Fibroblast of mammary gland (primary cell): ENCODE results near the gene LSM7.

Source experiments
- DNase-seq: peaks from one replicate; pipeline ENCODE4 v3.0.0-alpha.2; 2010; ENCODE audit warnings: low read depth
- H3K4me3 ChIP-seq: 2 replicates; pipeline ENCODE4 v1.5.1; 2011; ENCODE audit warnings: low read depth, mild to moderate bottlenecking, low read length, moderate library complexity; ENCODE audit not compliant: control insufficient read depth
- TF ChIP-seq, protein P1 (sequence below): conservative IDR thresholded peaks from 2 replicates; pipeline ENCODE4 v1.5.1; 2011; ENCODE audit warnings: low read depth, low read length, inconsistent platforms; ENCODE audit not compliant: control insufficient read depth, insufficient read depth

LSM7 gene

DNA sequence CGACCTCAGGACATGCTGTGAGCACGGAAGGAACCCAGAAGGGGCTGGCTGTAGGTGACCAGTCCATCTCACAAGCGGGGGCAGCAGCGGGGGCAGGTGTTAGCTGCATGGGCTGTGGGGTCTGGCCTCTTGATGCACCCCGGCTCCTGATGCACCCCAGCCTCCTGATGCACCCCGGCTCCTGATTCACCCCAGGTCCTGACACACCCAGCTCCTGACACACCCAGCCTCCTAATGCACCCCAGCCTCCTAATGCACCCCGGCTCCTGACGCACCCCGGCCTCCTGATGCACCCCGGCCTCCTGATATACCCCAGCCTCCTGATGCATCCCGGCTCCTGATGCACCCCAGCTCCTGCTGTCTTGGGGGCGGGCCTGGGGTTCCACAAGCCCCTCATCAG is 7.4 kb downstream of the LSM7 start:
- DNase-seq: no peak
- H3K4me3 ChIP-seq: no peak overlapping the region
- TF ChIP-seq, protein P1, sequence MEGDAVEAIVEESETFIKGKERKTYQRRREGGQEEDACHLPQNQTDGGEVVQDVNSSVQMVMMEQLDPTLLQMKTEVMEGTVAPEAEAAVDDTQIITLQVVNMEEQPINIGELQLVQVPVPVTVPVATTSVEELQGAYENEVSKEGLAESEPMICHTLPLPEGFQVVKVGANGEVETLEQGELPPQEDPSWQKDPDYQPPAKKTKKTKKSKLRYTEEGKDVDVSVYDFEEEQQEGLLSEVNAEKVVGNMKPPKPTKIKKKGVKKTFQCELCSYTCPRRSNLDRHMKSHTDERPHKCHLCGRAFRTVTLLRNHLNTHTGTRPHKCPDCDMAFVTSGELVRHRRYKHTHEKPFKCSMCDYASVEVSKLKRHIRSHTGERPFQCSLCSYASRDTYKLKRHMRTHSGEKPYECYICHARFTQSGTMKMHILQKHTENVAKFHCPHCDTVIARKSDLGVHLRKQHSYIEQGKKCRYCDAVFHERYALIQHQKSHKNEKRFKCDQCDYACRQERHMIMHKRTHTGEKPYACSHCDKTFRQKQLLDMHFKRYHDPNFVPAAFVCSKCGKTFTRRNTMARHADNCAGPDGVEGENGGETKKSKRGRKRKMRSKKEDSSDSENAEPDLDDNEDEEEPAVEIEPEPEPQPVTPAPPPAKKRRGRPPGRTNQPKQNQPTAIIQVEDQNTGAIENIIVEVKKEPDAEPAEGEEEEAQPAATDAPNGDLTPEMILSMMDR: no peak

DNA sequence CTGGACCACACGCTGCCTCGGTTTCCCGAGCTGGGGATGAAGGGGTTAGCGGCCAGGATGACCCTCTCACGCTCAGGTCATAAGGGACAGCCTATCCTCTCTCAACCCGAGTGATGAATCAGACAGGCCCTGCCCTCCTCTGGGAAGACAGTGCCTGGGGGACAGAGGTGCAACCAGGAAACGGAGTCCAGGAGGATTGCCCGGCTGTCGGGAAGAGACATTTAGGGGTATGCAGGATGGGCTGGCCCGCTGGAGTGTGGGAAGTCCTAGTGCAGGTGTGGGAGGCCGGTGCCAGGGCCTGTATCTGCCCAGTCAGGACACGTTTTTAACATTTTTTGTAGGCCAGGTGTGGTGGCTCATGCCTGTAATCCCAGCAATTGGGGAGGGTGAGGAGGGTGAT is 8.3 kb downstream of the LSM7 start:
- DNase-seq: no peak
- H3K4me3 ChIP-seq: no peak overlapping the region
- TF ChIP-seq, protein P1: no peak

DNA sequence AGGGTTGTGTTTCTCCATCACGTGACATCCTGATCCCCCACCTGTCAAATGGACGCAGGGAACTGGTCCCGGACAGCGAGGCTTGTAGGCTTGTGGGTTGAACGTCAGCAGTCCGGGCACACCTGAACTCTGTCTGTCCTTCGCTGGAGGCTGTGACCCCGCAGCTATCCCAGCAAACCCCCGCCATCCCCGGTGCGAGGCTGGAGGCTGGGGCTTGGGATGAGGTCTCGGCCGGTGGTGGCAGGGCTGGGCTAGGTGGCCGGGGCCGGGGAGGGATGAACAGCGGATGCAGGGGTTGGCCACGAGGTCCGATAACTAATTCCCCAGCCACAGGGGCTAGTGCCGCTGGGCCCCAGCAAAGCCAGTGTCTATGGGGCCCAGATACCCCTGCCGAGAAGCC is 8.8 kb downstream of the LSM7 start:
- no peak for DNase-seq
- H3K4me3 ChIP-seq: no peak overlapping the region
- TF ChIP-seq, protein P1: no peak

DNA sequence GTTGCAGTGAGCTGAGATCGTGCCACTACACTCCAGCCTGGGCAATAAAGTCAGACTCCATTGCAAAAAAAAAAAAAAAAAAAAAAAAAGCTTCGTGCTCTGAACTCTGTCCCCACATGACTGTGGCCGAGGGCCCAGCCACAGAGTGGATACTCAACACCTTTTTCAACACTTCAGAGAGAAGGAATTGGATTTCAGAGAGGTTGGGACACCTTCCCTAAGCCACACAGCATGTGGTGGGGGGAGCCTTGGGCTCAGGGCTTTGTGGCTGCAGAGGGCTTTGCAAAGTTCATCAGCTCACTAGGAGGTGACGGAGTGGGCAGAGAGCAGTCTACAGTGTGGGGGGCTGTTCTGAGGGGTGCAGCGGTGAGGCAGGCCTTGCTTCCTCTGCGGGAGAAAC is 9.5 kb downstream of the LSM7 start:
- no peak for DNase-seq
- TF ChIP-seq, protein P1: no peak
- H3K4me3 ChIP-seq: no peak overlapping the region

DNA sequence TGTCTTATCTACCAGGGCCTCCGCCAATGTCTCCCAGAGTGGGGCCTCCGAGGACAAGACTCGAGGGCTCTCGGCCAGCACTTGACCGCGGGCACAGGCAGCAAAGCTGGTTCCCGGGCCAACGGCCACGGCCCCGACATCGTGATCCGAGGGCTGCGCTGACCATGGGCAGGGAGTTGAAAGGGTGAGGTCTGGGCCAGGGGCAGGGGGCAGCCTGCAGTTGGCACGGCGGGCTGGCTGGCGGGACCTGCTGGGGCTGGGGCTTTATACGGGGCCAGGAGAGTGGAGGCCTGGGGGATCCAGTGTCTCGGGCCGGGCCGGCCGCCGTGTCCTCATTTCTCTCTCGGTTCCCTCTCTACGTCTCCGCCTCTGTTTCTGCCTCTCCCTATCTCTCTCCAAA is 10.6 kb downstream of the LSM7 start:
- TF ChIP-seq, protein P1: no peak
- no peak overlapping the region for H3K4me3 ChIP-seq
- DNase-seq: no peak

DNA sequence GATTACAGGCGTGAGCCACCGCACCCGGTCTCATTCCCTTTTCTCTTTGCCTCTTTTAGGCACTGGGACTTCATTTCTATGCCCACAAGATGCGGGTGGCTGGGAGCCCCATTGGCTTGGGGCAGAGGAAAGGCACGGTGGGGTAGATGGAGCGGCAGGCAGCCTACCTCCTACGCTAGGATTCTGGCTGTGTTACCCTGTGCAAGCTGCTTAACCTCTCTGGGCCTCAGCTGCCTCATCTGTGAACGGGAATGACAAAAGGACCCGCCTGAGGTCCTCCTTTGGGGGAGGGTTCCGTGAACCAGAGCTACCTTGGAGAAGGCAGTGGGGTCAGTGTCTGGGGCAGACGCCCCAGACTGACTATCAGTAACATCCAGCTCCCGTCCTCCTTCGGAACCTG is 11.1 kb downstream of the LSM7 start:
- no peak overlapping the region for H3K4me3 ChIP-seq
- TF ChIP-seq, protein P1: no peak
- no peak for DNase-seq

DNA sequence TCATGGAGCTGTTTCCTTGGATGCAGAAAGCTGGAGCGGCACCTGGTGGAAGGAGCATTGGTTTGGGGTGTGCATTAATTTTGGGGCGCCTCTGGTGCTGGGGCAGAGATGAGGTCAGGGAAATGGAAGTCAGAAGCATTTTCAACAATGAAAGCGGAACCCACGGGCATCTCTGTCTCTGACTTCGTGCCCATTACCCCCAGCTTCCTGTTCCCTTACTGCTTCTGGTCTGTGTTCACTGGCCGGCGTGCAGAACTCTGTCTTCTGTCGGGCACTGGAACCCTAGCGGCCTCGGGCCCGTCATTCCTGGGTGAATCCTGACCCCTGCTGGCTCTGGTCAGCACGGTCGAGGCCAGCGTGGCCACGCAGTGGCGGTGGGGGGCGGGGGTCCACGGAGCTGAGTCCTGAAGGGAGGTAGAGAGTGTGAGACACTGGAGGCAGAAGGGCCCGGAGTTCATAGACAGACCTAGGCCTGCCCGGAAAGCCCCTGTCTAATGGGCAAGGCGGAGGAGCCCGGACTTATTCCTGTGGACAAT is 12.5 kb downstream of the LSM7 start:
- H3K4me3 ChIP-seq: no peak overlapping the region
- TF ChIP-seq, protein P1: peak; percentile 55
- DNase-seq: peak; percentile 61
